GM19035 (cell line): ENCODE data around the gene PADI1.
A peak's percentile ranks its signal among the peaks of the same experiment; 100 is the strongest.

Source experiments
- ATAC-seq: cut with Tn5 transposase; IDR thresholded peaks from one replicate; pipeline ENCODE4 v1.9.1; 2021; ENCODE audit not compliant: unreplicated experiment

The PADI1 gene

GRCh38 chr1:17265950-17266349 lies 61.0 kb downstream of the PADI1 start:
- no peak for ATAC-seq

GRCh38 chr1:17270891-17271765 lies 66.2 kb downstream of the PADI1 start:
- ATAC-seq: no peak

GRCh38 chr1:17272066-17272465 lies 67.1 kb downstream of the PADI1 start:
- ATAC-seq: no peak

GRCh38 chr1:17272646-17273045 lies 67.7 kb downstream of the PADI1 start:
- no peak for ATAC-seq

- no peak for ATAC-seq
Measured at GRCh38 chr1:17273096-17273495, 68.2 kb downstream of the PADI1 start.

- peak; percentile 68 for ATAC-seq
Measured at GRCh38 chr1:17274186-17275170, 69.5 kb downstream of the PADI1 start.

GRCh38 chr1:17276568-17276967 lies 71.6 kb downstream of the PADI1 start:
- ATAC-seq: no peak

- ATAC-seq: no peak
Measured at GRCh38 chr1:17277511-17278159, 72.7 kb downstream of the PADI1 start.

GRCh38 chr1:17278996-17279830 lies 74.3 kb downstream of the PADI1 start:
- no peak for ATAC-seq

GRCh38 chr1:17280436-17280835 lies 75.5 kb downstream of the PADI1 start:
- ATAC-seq: no peak

GRCh38 chr1:17280894-17281293 lies 76.0 kb downstream of the PADI1 start:
- no peak for ATAC-seq

- ATAC-seq: no peak
Measured at GRCh38 chr1:17281775-17282181, 76.8 kb downstream of the PADI1 start.

- ATAC-seq: no peak
Measured at GRCh38 chr1:17282836-17283235, 77.9 kb downstream of the PADI1 start.

GRCh38 chr1:17286646-17287045 lies 81.7 kb downstream of the PADI1 start:
- ATAC-seq: no peak

- no peak for ATAC-seq
Measured at GRCh38 chr1:17287130-17287776, 82.3 kb downstream of the PADI1 start.

GRCh38 chr1:17289721-17290120 lies 84.8 kb downstream of the PADI1 start:
- no peak for ATAC-seq

- ATAC-seq: no peak
Measured at GRCh38 chr1:17290553-17290952, 85.6 kb downstream of the PADI1 start.

- ATAC-seq: no peak
Measured at GRCh38 chr1:17292299-17293160, 87.6 kb downstream of the PADI1 start.
